ENCODE data around the gene FABP6. TPM values are rescaled to one million over a fixed set of nuclear protein-coding genes. Genes with fewer than 3 reads are reported as not detected.
A peak's percentile ranks its signal among the peaks of the same experiment; 100 is the strongest.

The FABP6 gene
- total RNA-seq, 1 experiment from 2014 or later: 5.2 TPM

GRCh38 chr5:160251406-160252155 lies 22.3 kb downstream of the FABP6 start:
- Mint-ChIP-seq H3K27ac (peak overlapping the region in 2 of 3 experiments; percentile 4 to 77; a peak in 3 of 7 replicates), H3K36me3 (ENCODE audit: insufficient read depth in 1 of 3, low read depth in 3 of 3) (peaks cover 27 to 56% (median 40%) of the 10 kb centered on the region in 3 experiments; a peak in 6 of 7 replicates), H3K4me1 (peaks cover 6 to 8% of the 10 kb centered on the region in 2 experiments), H3K9me3 (no peaks in the 10 kb centered on the region), H3K27me3 (ENCODE audit: low read depth) (no peaks in the 10 kb centered on the region; the same call in 1 of the 2 replicates), H3K4me3 (no peak overlapping the region)
- Histone ChIP-seq H2BK12ac (ENCODE audit: insufficient read length, low read depth, low read length) (no peak overlapping the region), H2BK120ac (ENCODE audit: low read depth, low read length, poor library complexity, severe bottlenecking) (no peak overlapping the region), H2BK15ac (ENCODE audit: low read depth, low read length) (no peak overlapping the region), H2BK20ac (ENCODE audit: low read depth, low read length, poor library complexity, severe bottlenecking) (no peak overlapping the region), H4K5ac (ENCODE audit: insufficient read length, low read depth, low read length) (no peak overlapping the region), H3T11ph (ENCODE audit: low read length) (no peak overlapping the region), H2BK5ac (ENCODE audit: insufficient read length, low read length) (no peak overlapping the region), H2AK5ac (ENCODE audit: insufficient read length, low read length) (no peak overlapping the region), H3K79me1 (ENCODE audit: insufficient read depth, low read depth, low read length, poor library complexity, severe bottlenecking) (no peaks in the 10 kb centered on the region), H3K4me1 (ENCODE audit: insufficient read depth, low read length) (no peaks in the 10 kb centered on the region), H2AFZ (ENCODE audit: low read length) (no peak overlapping the region), H3K27me3 (ENCODE audit: insufficient read depth, low read length) (no peaks in the 10 kb centered on the region), H3K18ac (ENCODE audit: insufficient read length, low read depth, low read length) (no peak overlapping the region), H4K20me1 (ENCODE audit: control insufficient read depth, insufficient read depth, insufficient read length) (no peaks in the 10 kb centered on the region), H3K23ac (ENCODE audit: insufficient read length, low read depth, low read length) (no peak overlapping the region), H3K79me2 (ENCODE audit: insufficient read depth, low read length) (no peaks in the 10 kb centered on the region), H3K4ac (ENCODE audit: low read depth, low read length) (no peak overlapping the region), H3K9ac (ENCODE audit: extremely low read depth, insufficient read length, low read length) (no peak overlapping the region), H3K27ac (ENCODE audit: insufficient read length, low read depth, low read length) (no peak overlapping the region), H3K56ac (ENCODE audit: insufficient read length, low read depth, low read length) (no peak overlapping the region), H3K23me2 (ENCODE audit: insufficient read length, low read depth, low read length, poor library complexity, severe bottlenecking) (no peaks in the 10 kb centered on the region), H4K8ac (replicated peaks; ENCODE audit: insufficient read length, low read depth, low read length) (no peak overlapping the region), H3K14ac (ENCODE audit: insufficient read depth, low read length) (no peak overlapping the region), H3K9me3 (ENCODE audit: control insufficient read depth, low read depth, low read length) (no peaks in the 10 kb centered on the region), H4K91ac (ENCODE audit: insufficient read length, low read depth, low read length) (no peak overlapping the region), H3K4me2 (ENCODE audit: insufficient read depth, insufficient read length, low read length) (no peak overlapping the region)
- DNase-seq: no peak
- no CpG with 5 or more reads among the region's 14 CpGs for WGBS (ENCODE audit: extremely low coverage, insufficient read length, low lambda C conversion rate)
- TF ChIP-seq, protein P1, sequence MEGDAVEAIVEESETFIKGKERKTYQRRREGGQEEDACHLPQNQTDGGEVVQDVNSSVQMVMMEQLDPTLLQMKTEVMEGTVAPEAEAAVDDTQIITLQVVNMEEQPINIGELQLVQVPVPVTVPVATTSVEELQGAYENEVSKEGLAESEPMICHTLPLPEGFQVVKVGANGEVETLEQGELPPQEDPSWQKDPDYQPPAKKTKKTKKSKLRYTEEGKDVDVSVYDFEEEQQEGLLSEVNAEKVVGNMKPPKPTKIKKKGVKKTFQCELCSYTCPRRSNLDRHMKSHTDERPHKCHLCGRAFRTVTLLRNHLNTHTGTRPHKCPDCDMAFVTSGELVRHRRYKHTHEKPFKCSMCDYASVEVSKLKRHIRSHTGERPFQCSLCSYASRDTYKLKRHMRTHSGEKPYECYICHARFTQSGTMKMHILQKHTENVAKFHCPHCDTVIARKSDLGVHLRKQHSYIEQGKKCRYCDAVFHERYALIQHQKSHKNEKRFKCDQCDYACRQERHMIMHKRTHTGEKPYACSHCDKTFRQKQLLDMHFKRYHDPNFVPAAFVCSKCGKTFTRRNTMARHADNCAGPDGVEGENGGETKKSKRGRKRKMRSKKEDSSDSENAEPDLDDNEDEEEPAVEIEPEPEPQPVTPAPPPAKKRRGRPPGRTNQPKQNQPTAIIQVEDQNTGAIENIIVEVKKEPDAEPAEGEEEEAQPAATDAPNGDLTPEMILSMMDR (conservative IDR thresholded peaks at IDR 0.05): no peak

All from H9 (cell line).